Measurements from ENCODE around the gene CASK.

Gene CASK

GRCh38 chrX:41688835-41689234, 234.5 kb downstream of the CASK start, which contains the start of gene GPR34:
TSS of gene GPR34 (plus strand) at chrX:41688973. CDS start at chrX:41695634, 6,661 bp downstream.
- Histone ChIP-seq H3K36me3 (ENCODE audit: control insufficient read depth in 1 of 2, insufficient read depth in 2 of 2, low read depth in 1 of 2, low read length in 2 of 2) (no peaks in the 10 kb centered on the region), H4K8ac (ENCODE audit: low read length) (no peak within 1 kb of the TSS), H3K18ac (ENCODE audit: low read depth in 1 of 2, low read length in 2 of 2) (no peak within 1 kb of the TSS), H2BK15ac (ENCODE audit: low read depth, poor library complexity, severe bottlenecking) (no peak within 1 kb of the TSS), H3K14ac (ENCODE audit: low read length in 2 of 2) (no peak within 1 kb of the TSS), H2BK5ac (ENCODE audit: low read depth, low read length, poor library complexity, severe bottlenecking) (no peak within 1 kb of the TSS), H3K79me1 (replicated peaks; ENCODE audit: low read length, poor library complexity, severe bottlenecking) (peaks cover 3% of the 10 kb centered on the region), H3K4me1 (ENCODE audit: control insufficient read depth, insufficient read depth, low read depth, low read length) (no peaks in the 10 kb centered on the region), H3K9me3 (ENCODE audit: control insufficient read depth, low read length) (no peaks in the 10 kb centered on the region), H3K4me3 (ENCODE audit: insufficient read depth in 1 of 2, low read depth in 1 of 2, low read length in 2 of 2) (no peak within 1 kb of the TSS), H3K4ac (ENCODE audit: low read depth in 1 of 2, low read length in 2 of 2) (no peak within 1 kb of the TSS), H4K91ac (ENCODE audit: low read length) (no peak within 1 kb of the TSS), H3K27ac (ENCODE audit: low read length, poor library complexity, severe bottlenecking) (no peak within 1 kb of the TSS), H2BK12ac (ENCODE audit: low read length in 2 of 2) (no peak within 1 kb of the TSS), H3K4me2 (ENCODE audit: low read length, poor library complexity, severe bottlenecking) (no peak within 1 kb of the TSS), H2AFZ (ENCODE audit: low read depth, low read length) (no peak within 1 kb of the TSS), H2BK120ac (ENCODE audit: low read depth, low read length) (no peak within 1 kb of the TSS), H3K27me3 (ENCODE audit: control insufficient read depth in 1 of 2, insufficient read depth in 1 of 2, low read length in 2 of 2) (peaks cover 0 to 5% of the 10 kb centered on the region in 2 experiments), H3K9ac (ENCODE audit: low read length) (no peak within 1 kb of the TSS), H2AK5ac (ENCODE audit: low read length, severe bottlenecking) (no peak within 1 kb of the TSS), H3K23ac (ENCODE audit: low read length in 2 of 2) (no peak within 1 kb of the TSS)
- WGBS = 94% methylated on average over 3 of the region's 8 CpGs
- no peak for DNase-seq

GRCh38 chrX:41688156-41688555, 235.2 kb downstream of the CASK start:
- Histone ChIP-seq H4K8ac (ENCODE audit: low read length) (no peak overlapping the region), H2AK5ac (ENCODE audit: low read length, severe bottlenecking) (no peak overlapping the region), H3K4me1 (ENCODE audit: control insufficient read depth, insufficient read depth, low read depth, low read length) (no peaks in the 10 kb centered on the region), H3K79me1 (replicated peaks; ENCODE audit: low read length, poor library complexity, severe bottlenecking) (peaks cover 3% of the 10 kb centered on the region), H3K18ac (ENCODE audit: low read depth in 1 of 2, low read length in 2 of 2) (no peak overlapping the region), H2BK15ac (ENCODE audit: low read depth, poor library complexity, severe bottlenecking) (no peak overlapping the region), H3K4me2 (ENCODE audit: low read length, poor library complexity, severe bottlenecking) (no peak overlapping the region), H2AFZ (ENCODE audit: low read depth, low read length) (no peak overlapping the region), H2BK5ac (ENCODE audit: low read depth, low read length, poor library complexity, severe bottlenecking) (no peak overlapping the region), H3K14ac (ENCODE audit: low read length in 2 of 2) (no peak overlapping the region), H3K4ac (ENCODE audit: low read depth in 1 of 2, low read length in 2 of 2) (no peak overlapping the region), H3K9me3 (ENCODE audit: control insufficient read depth, low read length) (no peaks in the 10 kb centered on the region), H3K36me3 (ENCODE audit: control insufficient read depth in 1 of 2, insufficient read depth in 2 of 2, low read depth in 1 of 2, low read length in 2 of 2) (no peaks in the 10 kb centered on the region), H4K91ac (ENCODE audit: low read length) (no peak overlapping the region), H2BK12ac (ENCODE audit: low read length in 2 of 2) (no peak overlapping the region), H3K4me3 (ENCODE audit: insufficient read depth in 1 of 2, low read depth in 1 of 2, low read length in 2 of 2) (no peak overlapping the region), H2BK120ac (ENCODE audit: low read depth, low read length) (no peak overlapping the region), H3K23ac (ENCODE audit: low read length in 2 of 2) (no peak overlapping the region), H3K27ac (ENCODE audit: low read length, poor library complexity, severe bottlenecking) (no peak overlapping the region), H3K9ac (ENCODE audit: low read length) (no peak overlapping the region), H3K27me3 (ENCODE audit: control insufficient read depth in 1 of 2, insufficient read depth in 1 of 2, low read length in 2 of 2) (peaks cover 0 to 3% of the 10 kb centered on the region in 2 experiments)
- no peak for DNase-seq
- WGBS = no CpG with 5 or more reads among the region's 2 CpGs

GRCh38 chrX:41686788-41687187, 236.6 kb downstream of the CASK start:
- no peak overlapping the region for H2AFZ ChIP-seq (ENCODE audit: low read depth, low read length)
- H4K8ac ChIP-seq (ENCODE audit: low read length) = no peak overlapping the region
- H2BK12ac ChIP-seq (ENCODE audit: low read length in 2 of 2) = no peak overlapping the region
- no peaks in the 10 kb centered on the region for H3K9me3 ChIP-seq (ENCODE audit: control insufficient read depth, low read length)
- no peak overlapping the region for H2BK15ac ChIP-seq (ENCODE audit: low read depth, poor library complexity, severe bottlenecking)
- H2AK5ac ChIP-seq (ENCODE audit: low read length, severe bottlenecking) = no peak overlapping the region
- H3K23ac ChIP-seq (ENCODE audit: low read length in 2 of 2) = no peak overlapping the region
- H3K4me3 ChIP-seq (ENCODE audit: insufficient read depth in 1 of 2, low read depth in 1 of 2, low read length in 2 of 2) = no peak overlapping the region
- H3K4ac ChIP-seq (ENCODE audit: low read depth in 1 of 2, low read length in 2 of 2) = no peak overlapping the region
- H3K36me3 ChIP-seq (ENCODE audit: control insufficient read depth in 1 of 2, insufficient read depth in 2 of 2, low read depth in 1 of 2, low read length in 2 of 2) = no peaks in the 10 kb centered on the region
- WGBS = no CpG with 5 or more reads among the region's 4 CpGs
- H3K4me1 ChIP-seq (ENCODE audit: control insufficient read depth, insufficient read depth, low read depth, low read length) = no peaks in the 10 kb centered on the region
- H3K79me1 ChIP-seq (replicated peaks; ENCODE audit: low read length, poor library complexity, severe bottlenecking) = peaks cover 3% of the 10 kb centered on the region
- no peak overlapping the region for H2BK5ac ChIP-seq (ENCODE audit: low read depth, low read length, poor library complexity, severe bottlenecking)
- H3K27me3 ChIP-seq (ENCODE audit: control insufficient read depth in 1 of 2, insufficient read depth in 1 of 2, low read length in 2 of 2) = peaks cover 0 to 3% of the 10 kb centered on the region in 2 experiments
- no peak for DNase-seq
- no peak overlapping the region for H3K18ac ChIP-seq (ENCODE audit: low read depth in 1 of 2, low read length in 2 of 2)
- H3K4me2 ChIP-seq (ENCODE audit: low read length, poor library complexity, severe bottlenecking) = no peak overlapping the region
- no peak overlapping the region for H3K27ac ChIP-seq (ENCODE audit: low read length, poor library complexity, severe bottlenecking)
- H4K91ac ChIP-seq (ENCODE audit: low read length) = no peak overlapping the region
- no peak overlapping the region for H3K9ac ChIP-seq (ENCODE audit: low read length)
- no peak overlapping the region for H2BK120ac ChIP-seq (ENCODE audit: low read depth, low read length)
- H3K14ac ChIP-seq (ENCODE audit: low read length in 2 of 2) = no peak overlapping the region

- Histone ChIP-seq H3K14ac (ENCODE audit: low read length in 2 of 2) (no peak overlapping the region), H3K18ac (ENCODE audit: low read depth in 1 of 2, low read length in 2 of 2) (no peak overlapping the region), H2AFZ (ENCODE audit: low read depth, low read length) (no peak overlapping the region), H2BK5ac (ENCODE audit: low read depth, low read length, poor library complexity, severe bottlenecking) (no peak overlapping the region), H4K8ac (ENCODE audit: low read length) (no peak overlapping the region), H2BK12ac (ENCODE audit: low read length in 2 of 2) (no peak overlapping the region), H3K9me3 (ENCODE audit: control insufficient read depth, low read length) (no peaks in the 10 kb centered on the region), H3K4ac (ENCODE audit: low read depth in 1 of 2, low read length in 2 of 2) (no peak overlapping the region), H3K4me2 (ENCODE audit: low read length, poor library complexity, severe bottlenecking) (no peak overlapping the region), H3K9ac (ENCODE audit: low read length) (no peak overlapping the region), H3K4me3 (ENCODE audit: insufficient read depth in 1 of 2, low read depth in 1 of 2, low read length in 2 of 2) (no peak overlapping the region), H3K27me3 (ENCODE audit: control insufficient read depth in 1 of 2, insufficient read depth in 1 of 2, low read length in 2 of 2) (peaks cover 0 to 3% of the 10 kb centered on the region in 2 experiments), H3K36me3 (ENCODE audit: control insufficient read depth in 1 of 2, insufficient read depth in 2 of 2, low read depth in 1 of 2, low read length in 2 of 2) (no peaks in the 10 kb centered on the region), H3K4me1 (ENCODE audit: control insufficient read depth, insufficient read depth, low read depth, low read length) (no peaks in the 10 kb centered on the region), H3K27ac (ENCODE audit: low read length, poor library complexity, severe bottlenecking) (no peak overlapping the region), H4K91ac (ENCODE audit: low read length) (no peak overlapping the region), H2AK5ac (ENCODE audit: low read length, severe bottlenecking) (no peak overlapping the region), H2BK120ac (ENCODE audit: low read depth, low read length) (no peak overlapping the region), H3K79me1 (replicated peaks; ENCODE audit: low read length, poor library complexity, severe bottlenecking) (peaks cover 3% of the 10 kb centered on the region), H3K23ac (ENCODE audit: low read length in 2 of 2) (no peak overlapping the region), H2BK15ac (ENCODE audit: low read depth, poor library complexity, severe bottlenecking) (no peak overlapping the region)
- no CpG with 5 or more reads among the region's 2 CpGs for WGBS
- no peak for DNase-seq
These were observed 238.4 kb downstream of the CASK start for GRCh38 chrX:41684940-41685339.

Data from mesenchymal stem cell (in vitro differentiated cells and primary cell).